ENCODE data around the gene FUT7.

FUT7 gene

GRCh38 chr9:137030538-137031527 lies 1.1 kb downstream of the FUT7 start:
- DNase-seq, result no peak

GRCh38 chr9:137030006-137030405 lies 1.9 kb downstream of the FUT7 start:
- DNase-seq, result no peak

- DNase-seq, result no peak
These were observed 2.6 kb downstream of the FUT7 start for GRCh38 chr9:137029058-137029936.

- no peak for DNase-seq
These were observed 3.4 kb downstream of the FUT7 start for GRCh38 chr9:137028263-137029057.

- no peak for DNase-seq
These were observed 4.3 kb downstream of the FUT7 start, which contains the start of gene ABCA2 for GRCh38 chr9:137027369-137028262. Gene ABCA2 (minus strand): TSS chr9:137028237. CDS start chr9:137028140, 97 bp downstream.

GRCh38 chr9:137026828-137027227 lies 5.1 kb downstream of the FUT7 start:
- DNase-seq, result no peak

GRCh38 chr9:137026384-137026783 lies 5.5 kb downstream of the FUT7 start:
- no peak for DNase-seq

GRCh38 chr9:137025517-137025966 lies 6.3 kb downstream of the FUT7 start:
- DNase-seq, result no peak

GRCh38 chr9:137023583-137023991 lies 8.3 kb downstream of the FUT7 start:
- DNase-seq, result no peak

- DNase-seq, result no peak
These were observed 8.7 kb downstream of the FUT7 start for GRCh38 chr9:137023157-137023556.

GRCh38 chr9:137022662-137023008 lies 9.3 kb downstream of the FUT7 start:
- no peak for DNase-seq

- DNase-seq, result no peak
These were observed 9.8 kb downstream of the FUT7 start for GRCh38 chr9:137021979-137022661.

- DNase-seq, result no peak
These were observed 10.3 kb downstream of the FUT7 start for GRCh38 chr9:137021568-137021978.

GRCh38 chr9:137020771-137021567 lies 10.9 kb downstream of the FUT7 start:
- DNase-seq, result no peak

- no peak for DNase-seq
These were observed 11.8 kb downstream of the FUT7 start for GRCh38 chr9:137019891-137020683.

GRCh38 chr9:137018761-137019559 lies 12.9 kb downstream of the FUT7 start:
- DNase-seq, result no peak

- DNase-seq, result no peak
These were observed 13.9 kb downstream of the FUT7 start for GRCh38 chr9:137017791-137018497.

GRCh38 chr9:137017071-137017470 lies 14.8 kb downstream of the FUT7 start:
- DNase-seq, result no peak

Measured in SIG-M5 (cell line).